ACC112 (cell line): ENCODE data around the gene EGFR.

Source experiments
- H2AFZ ChIP-seq: fragments of 200-600 bp; sonication (generic); one replicate; pipeline ENCODE4 v1.6.0; 2017; ENCODE audit warnings: antibody characterized with exemption, low read length; ENCODE audit not compliant: unreplicated experiment
- H3K27ac ChIP-seq: fragments of 200-600 bp; sonication (generic); 2 replicates; pipeline ENCODE4 v1.5.1; 2014; ENCODE audit warnings: low read depth, mild to moderate bottlenecking, antibody characterized with exemption, low read length, moderate library complexity
- H3K27me3 ChIP-seq: fragments of 200-600 bp; sonication (generic); 2 replicates; pipeline ENCODE4 v1.6.1; 2014; ENCODE audit warnings: mild to moderate bottlenecking, antibody characterized with exemption, low read length, moderate library complexity, mixed read lengths; ENCODE audit not compliant: insufficient read depth
- H3K36me3 ChIP-seq: fragments of 200-600 bp; sonication (generic); 2 replicates; pipeline ENCODE4 v1.6.1; 2016; ENCODE audit warnings: mild to moderate bottlenecking, antibody characterized with exemption, low read length, moderate library complexity, mixed read lengths; ENCODE audit not compliant: insufficient read depth
- H3K4me1 ChIP-seq: fragments of 200-600 bp; sonication (generic); one replicate; pipeline ENCODE4 v1.6.1; 2016; ENCODE audit warnings: low read length, mixed read lengths; ENCODE audit not compliant: insufficient read depth, unreplicated experiment, control insufficient read depth
- H3K4me3 ChIP-seq: fragments of 200-600 bp; sonication (generic); 2 replicates; pipeline ENCODE4 v1.5.1; 2014; ENCODE audit warnings: mild to moderate bottlenecking, low read depth, low read length
- H3K79me2 ChIP-seq: fragments of 200-600 bp; sonication (generic); one replicate; pipeline ENCODE4 v1.6.0; 2016; ENCODE audit warnings: low read length; ENCODE audit not compliant: control insufficient read depth, unreplicated experiment, insufficient read depth

EGFR gene

GRCh38 chr7:55180963-55181542 lies 162.2 kb downstream of the EGFR start:
- no peak overlapping the region for H3K4me3 ChIP-seq
- no peaks in the 10 kb centered on the region for H3K27me3 ChIP-seq
- no peaks in the 10 kb centered on the region for H3K79me2 ChIP-seq
- no peak overlapping the region for H3K27ac ChIP-seq
- H3K36me3 ChIP-seq, result peaks cover 29% of the 10 kb centered on the region; the same call in 1 of the 2 replicates
- peaks cover 10% of the 10 kb centered on the region for H3K4me1 ChIP-seq
- no peak overlapping the region for H2AFZ ChIP-seq

- no peak overlapping the region for H3K4me3 ChIP-seq
- peaks cover 16% of the 10 kb centered on the region for H3K4me1 ChIP-seq
- no peaks in the 10 kb centered on the region for H3K79me2 ChIP-seq
- no peak overlapping the region for H2AFZ ChIP-seq
- H3K27ac ChIP-seq, result no peak overlapping the region
- no peaks in the 10 kb centered on the region for H3K27me3 ChIP-seq
- H3K36me3 ChIP-seq, result peaks cover 29% of the 10 kb centered on the region; the same call in 1 of the 2 replicates
Measured at GRCh38 chr7:55181762-55182161, 162.9 kb downstream of the EGFR start.

GRCh38 chr7:55183897-55184296 lies 165.1 kb downstream of the EGFR start:
- H3K79me2 ChIP-seq, result no peaks in the 10 kb centered on the region
- H3K27ac ChIP-seq, result peak overlapping the region; percentile 93; the same call in 1 of the 2 replicates
- H3K27me3 ChIP-seq, result no peaks in the 10 kb centered on the region
- H3K4me3 ChIP-seq, result no peak overlapping the region
- peaks cover 22% of the 10 kb centered on the region for H3K4me1 ChIP-seq
- H3K36me3 ChIP-seq, result peaks cover 27% of the 10 kb centered on the region; the same call in 1 of the 2 replicates
- no peak overlapping the region for H2AFZ ChIP-seq

GRCh38 chr7:55185321-55185802 lies 166.5 kb downstream of the EGFR start:
- H3K4me3 ChIP-seq, result no peak overlapping the region
- H3K4me1 ChIP-seq, result peaks cover 22% of the 10 kb centered on the region
- no peaks in the 10 kb centered on the region for H3K27me3 ChIP-seq
- peak overlapping the region; percentile 93 for H3K27ac ChIP-seq
- no peak overlapping the region for H2AFZ ChIP-seq
- H3K36me3 ChIP-seq, result peaks cover 22% of the 10 kb centered on the region; the same call in 1 of the 2 replicates
- no peaks in the 10 kb centered on the region for H3K79me2 ChIP-seq

GRCh38 chr7:55185941-55186609 lies 167.3 kb downstream of the EGFR start:
- H3K4me1 ChIP-seq, result peaks cover 23% of the 10 kb centered on the region
- H2AFZ ChIP-seq, result no peak overlapping the region
- H3K27me3 ChIP-seq, result no peaks in the 10 kb centered on the region
- peaks cover 19% of the 10 kb centered on the region; the same call in 1 of the 2 replicates for H3K36me3 ChIP-seq
- peak overlapping the region; percentile 93 for H3K27ac ChIP-seq
- H3K79me2 ChIP-seq, result no peaks in the 10 kb centered on the region
- H3K4me3 ChIP-seq, result no peak overlapping the region

- Histone ChIP-seq H3K27ac (peak overlapping the region; percentile 93; the same call in 1 of the 2 replicates), H3K36me3 (peaks cover 14% of the 10 kb centered on the region; the same call in 1 of the 2 replicates), H3K27me3 (no peaks in the 10 kb centered on the region), H3K4me3 (no peak overlapping the region), H2AFZ (no peak overlapping the region), H3K4me1 (peaks cover 41% of the 10 kb centered on the region), H3K79me2 (no peaks in the 10 kb centered on the region)
Measured at GRCh38 chr7:55187701-55188491, 169.1 kb downstream of the EGFR start.

- Histone ChIP-seq H3K4me3 (no peak overlapping the region), H2AFZ (no peak overlapping the region), H3K36me3 (peaks cover 14% of the 10 kb centered on the region), H3K4me1 (peaks cover 48% of the 10 kb centered on the region), H3K27me3 (no peaks in the 10 kb centered on the region), H3K27ac (no peak overlapping the region), H3K79me2 (no peaks in the 10 kb centered on the region)
Measured at GRCh38 chr7:55188590-55189138, 169.8 kb downstream of the EGFR start.

- H3K27ac ChIP-seq, result 0 out of 2 replicates have a peak overlapping the region, but pooled peaks have one; percentile 11
- H2AFZ ChIP-seq, result no peak overlapping the region
- no peaks in the 10 kb centered on the region for H3K27me3 ChIP-seq
- H3K4me3 ChIP-seq, result no peak overlapping the region
- no peaks in the 10 kb centered on the region for H3K79me2 ChIP-seq
- peaks cover 52% of the 10 kb centered on the region for H3K4me1 ChIP-seq
- peaks cover 13% of the 10 kb centered on the region for H3K36me3 ChIP-seq
Measured at GRCh38 chr7:55189146-55189766, 170.4 kb downstream of the EGFR start.

- Histone ChIP-seq H3K79me2 (no peaks in the 10 kb centered on the region), H3K4me1 (peaks cover 56% of the 10 kb centered on the region), H3K36me3 (peaks cover 15% of the 10 kb centered on the region), H3K4me3 (no peak overlapping the region), H2AFZ (no peak overlapping the region), H3K27me3 (no peaks in the 10 kb centered on the region), H3K27ac (0 out of 2 replicates have a peak overlapping the region, but pooled peaks have one; percentile 11)
Measured at GRCh38 chr7:55189878-55190436, 171.1 kb downstream of the EGFR start.
